Measurements from ENCODE around the gene MDP1.

DNA sequence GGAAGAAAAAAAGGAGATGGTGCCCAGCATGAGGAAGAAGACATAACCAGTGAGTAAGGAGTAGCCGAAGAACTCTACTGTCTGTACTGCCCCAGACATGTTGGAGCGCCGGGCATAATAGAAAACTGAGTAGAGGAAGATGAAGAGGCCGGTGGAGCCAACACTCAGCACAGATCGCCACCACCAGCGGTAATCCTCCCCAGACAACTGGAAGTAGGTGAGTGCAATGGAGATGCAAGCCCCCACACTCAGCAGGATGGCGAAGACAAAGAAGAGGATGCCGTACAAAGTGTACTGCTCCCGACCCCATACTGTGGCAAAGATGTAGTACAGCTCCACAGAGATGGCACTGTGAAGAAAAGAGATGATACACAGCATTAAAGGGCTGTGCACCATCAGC lies 26.4 kb downstream of the MDP1 start:
- TF ChIP-seq CTCF (IDR thresholded peaks at IDR 0.05) = no peak
- no peak for TF ChIP-seq POLR2A (IDR thresholded peaks at IDR 0.05)
